Psoas muscle (tissue), 8 donors: ENCODE data around the gene PLLP. TPM values are rescaled to one million over a fixed set of nuclear protein-coding genes. Genes with fewer than 3 reads are reported as not detected.

Experiments
- ATAC-seq, 4 donors: fragments of 200-7000 bp; cut with Tn5 transposase; one replicate each; pipeline ENCODE4 v1.9.1; 2020; ENCODE audit warnings: moderate library complexity in 3 of 4, mild to moderate bottlenecking in 2 of 4
- DNase-seq, 2 donors: peaks; one replicate each; pipeline ENCODE4 v3.0.0-alpha.2; 2020
- H3K27ac ChIP-seq: fragments of 200-600 bp; one replicate; pipeline ENCODE4 v1.8.0; 2022
- H3K27me3 ChIP-seq, 3 donors: fragments of 200-600 bp in 1 of 3; one replicate each; pipeline versions ENCODE4 v1.6.1 to v1.8.0; 2013 to 2022; ENCODE audit warnings: low read length in 2 of 3, mild to moderate bottlenecking in 2 of 3, moderate library complexity in 1 of 3; ENCODE audit not compliant: insufficient read depth in 3 of 3
- H3K36me3 ChIP-seq, 2 donors: fragments of 200-600 bp in 1 of 2; one replicate each; pipeline versions ENCODE4 v1.6.1 to v1.8.0; 2013 to 2022; ENCODE audit warnings: low read depth in 1 of 2, mild to moderate bottlenecking in 1 of 2, moderate library complexity in 1 of 2; ENCODE audit not compliant: insufficient read depth in 1 of 2
- H3K4me1 ChIP-seq: fragments of 200-600 bp; one replicate; pipeline ENCODE4 v1.8.0; 2022
- H3K4me3 ChIP-seq: fragments of 200-600 bp; one replicate; pipeline ENCODE4 v1.8.0; 2022; ENCODE audit warnings: mild to moderate bottlenecking
- H3K9me3 ChIP-seq: fragments of 200-600 bp; one replicate; pipeline ENCODE4 v1.8.0; 2022
- CTCF ChIP-seq: fragments of 200-600 bp; IDR thresholded peaks from one replicate; pipeline ENCODE4 v1.8.0; 2022; ENCODE audit warnings: antibody characterized with exemption
- WGBS, 3 donors: extraction: QIAGEN DNeasy Blood & Tissue Kit; methylation state at CpG; one replicate each; pipeline versions ENCODE4 v1.1.6 to v1.1.7; 2013; 5-methylcytosine and 5-hydroxymethylcytosine counted together
- intact Hi-C, 2 donors: fragments of 100-400 bp; cut with DNase I; formaldehyde crosslinking; loops; one replicate each; pipeline versions ENCODE4 v1.11.0 to v1.14.2; 2022
- polyA plus RNA-seq, 3 donors: library from polyadenylated mRNA; stranded (reverse); fragments of 200-250 nt; gene quantifications; one replicate each; pipeline ENCODE4 v1.2.3, GENCODE V29; 2013
- total RNA-seq, 4 donors: library from RNA; stranded (reverse); fragmentation: NEBNext Ultra II Directional in 2 of 4; extraction: Animal tissue kit (Norgen Biotek cat#: 25700) in 2 of 4; gene quantifications; one replicate each; pipeline versions ENCODE4 v1.2.1 to v1.2.4, GENCODE V29; 2021 to 2023
- donor health status: healthy with polysubstance abuse.
- donor health status: DM: no; HTN: no; CAD: no; lungs with moderate emphysema.
- donor health status: Bipolar disorder and iron deficiency.
- donor health status: healthy.
- donor health status: DM: yes; HTN: yes; CAD: no.
- donor health status: DM: no; HTN: no; CAD: no.
- donor health status: DM: no; HTN: no; CAD: no.
- donor health status: DM: yes; HTN: yes; CAD: no.

Gene PLLP
- total and polyA plus RNA-seq, 7 donors: 0.39 to 3.1 (median 2.0) TPM

- intact Hi-C loops: no loop called here
- H3K27me3 ChIP-seq: no peaks in the 10 kb centered on the region
These were observed 45.4 kb downstream of the PLLP start for GRCh38 chr16:57239107-57239506.

GRCh38 chr16:57238682-57239081 is 45.8 kb downstream of the PLLP start:
- no peak for TF ChIP-seq CTCF
- Histone ChIP-seq H3K4me1 (no peaks in the 10 kb centered on the region), H3K36me3 (peaks cover 3 to 67% of the 10 kb centered on the region in 2 donors), H3K9me3 (no peaks in the 10 kb centered on the region), H3K27me3 (no peaks in the 10 kb centered on the region), H3K27ac (no peak overlapping the region), H3K4me3 (no peak overlapping the region)
- 37 to 52% (median 42%) methylated on average over 2 of the region's 2 CpGs for WGBS, 3 donors
- intact Hi-C loops: no loop called here
- ATAC-seq (no peak), DNase-seq (no peak)

More at GRCh38 chr16:57239107-57239506, 45.4 kb downstream of the PLLP start:
- H3K27ac ChIP-seq: no peak overlapping the region
- H3K9me3 ChIP-seq: no peaks in the 10 kb centered on the region
- no peak overlapping the region for H3K4me3 ChIP-seq
- TF ChIP-seq CTCF: no peak
- WGBS, 3 donors: 60 to 70% (median 66%) methylated on average over 2 of the region's 2 CpGs
- ATAC-seq (no peak), DNase-seq (no peak)
- peaks cover under 1 to 62% of the 10 kb centered on the region in 2 donors for H3K36me3 ChIP-seq
- H3K4me1 ChIP-seq: no peaks in the 10 kb centered on the region

- TF ChIP-seq CTCF: no peak
- H3K9me3 ChIP-seq: no peaks in the 10 kb centered on the region
- ATAC-seq: no peak
- peaks cover 8 to 94% of the 10 kb centered on the region in 2 donors for H3K36me3 ChIP-seq
- no peaks in the 10 kb centered on the region for H3K27me3 ChIP-seq
- H3K4me3 ChIP-seq: no peak overlapping the region
- no peak overlapping the region for H3K27ac ChIP-seq
- intact Hi-C loops: no loop called here
- no peaks in the 10 kb centered on the region for H3K4me1 ChIP-seq
- no peak for DNase-seq
These were observed 48.5 kb downstream of the PLLP start for GRCh38 chr16:57236022-57236350.

GRCh38 chr16:57235128-57236021 is 49.1 kb downstream of the PLLP start:
- TF ChIP-seq CTCF: no peak
- Histone ChIP-seq H3K4me3 (no peak overlapping the region), H3K27ac (no peak overlapping the region), H3K27me3 (no peaks in the 10 kb centered on the region), H3K36me3 (peaks cover 11 to 97% of the 10 kb centered on the region in 2 donors), H3K4me1 (no peaks in the 10 kb centered on the region), H3K9me3 (no peaks in the 10 kb centered on the region)
- ATAC-seq: no peak
- WGBS, 3 donors: 78 to 83% (median 82%) methylated on average over 8 of the region's 8 CpGs
- no peak for DNase-seq
- intact Hi-C loops: no loop called here

GRCh38 chr16:57234707-57235092 is 49.8 kb downstream of the PLLP start:
- no peak for TF ChIP-seq CTCF
- ATAC-seq (no peak), DNase-seq (no peak)
- H3K4me1 ChIP-seq: no peaks in the 10 kb centered on the region
- intact Hi-C loops: no loop called here
- H3K27ac ChIP-seq: no peak overlapping the region
- H3K4me3 ChIP-seq: no peak overlapping the region
- H3K9me3 ChIP-seq: no peaks in the 10 kb centered on the region
- no peaks in the 10 kb centered on the region for H3K27me3 ChIP-seq
- H3K36me3 ChIP-seq: peaks cover 11 to 98% of the 10 kb centered on the region in 2 donors
